Measurements from ENCODE around the gene EMP1. TPM values are rescaled to one million over a fixed set of nuclear protein-coding genes. Genes with fewer than 3 reads are reported as not detected.
"Not testable (repeated sequence)": the region's sequence is repeated elsewhere in the genome, so short reads cannot be mapped to it uniquely, and the experiment has no call there.

The EMP1 gene
- total RNA-seq, 2 donors from 2014 or later: 459 to 1,135 TPM

DNA sequence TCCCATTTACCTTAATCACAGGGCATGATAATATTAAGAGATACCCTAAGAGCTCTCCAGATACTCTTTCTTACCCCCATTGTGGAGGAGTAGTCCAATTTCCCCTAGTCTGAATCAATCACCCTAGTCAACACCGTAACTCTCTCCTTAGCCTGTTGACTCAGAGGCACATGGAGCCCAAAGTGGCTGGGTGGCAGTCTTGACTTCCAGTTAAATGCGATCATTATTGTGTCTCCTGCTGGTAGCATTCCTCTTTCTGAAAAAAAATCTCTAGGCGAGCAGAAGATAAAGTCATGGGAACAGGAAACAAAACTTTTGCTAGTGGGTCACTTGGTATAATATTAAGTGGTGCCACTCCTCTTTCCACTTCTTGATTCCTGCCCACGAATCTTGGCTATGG, 46.4 kb downstream of the EMP1 start:
- intact Hi-C loops (cut with DNase I, micrococcal nuclease): no loop called here
- ATAC-seq (no peak), DNase-seq (no peak)

DNA sequence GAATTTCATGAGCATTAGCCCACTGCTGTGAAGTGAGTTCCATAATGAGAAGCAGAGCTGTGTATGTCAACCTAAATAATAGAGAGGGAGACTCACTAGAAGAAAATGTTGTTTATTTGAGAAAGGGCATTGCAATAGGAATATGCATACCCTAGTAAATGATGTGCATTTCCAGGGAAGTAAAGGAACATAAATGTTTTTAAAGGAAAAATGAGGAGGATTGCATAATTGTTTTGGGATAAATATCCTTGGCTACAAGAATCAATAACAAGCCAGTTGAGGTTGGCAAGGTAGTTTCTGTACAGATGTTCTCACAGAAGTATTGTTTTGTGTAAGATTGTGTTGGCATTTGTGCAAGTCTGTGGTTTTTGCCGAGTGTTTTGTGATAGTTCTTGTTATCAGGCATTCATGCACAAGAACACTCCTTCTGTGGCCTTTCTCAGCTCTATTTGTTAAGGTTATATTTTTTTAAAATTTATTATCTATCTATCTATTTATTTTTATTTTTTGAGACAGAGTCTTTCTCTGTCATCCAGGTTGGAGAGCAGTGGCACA, 47.1 kb downstream of the EMP1 start:
- ATAC-seq: no peak
- no peak for DNase-seq
- intact Hi-C loops (cut with DNase I, micrococcal nuclease): no loop called here

DNA sequence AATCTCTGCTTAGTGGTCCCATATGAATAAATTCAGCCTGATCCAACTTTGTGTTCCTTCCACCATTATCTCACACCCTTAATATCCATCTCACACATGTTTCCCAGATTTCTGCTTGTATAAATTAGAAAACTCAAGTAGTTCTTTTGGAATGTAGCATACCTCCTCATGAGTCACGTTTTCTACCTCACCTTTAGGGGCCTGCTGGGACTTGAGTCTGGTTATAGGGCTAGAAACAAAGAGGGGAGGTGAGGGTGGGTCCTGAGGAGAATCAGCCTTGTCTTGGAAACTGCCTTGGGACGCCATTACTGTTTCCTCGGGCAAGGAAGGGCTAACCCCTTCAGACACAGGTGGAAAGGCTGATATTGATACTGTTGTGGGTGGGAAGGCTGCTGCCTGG, 51.1 kb downstream of the EMP1 start:
- ATAC-seq: no peak
- intact Hi-C loops (cut with DNase I, micrococcal nuclease): no loop called here
- DNase-seq: no peak

DNA sequence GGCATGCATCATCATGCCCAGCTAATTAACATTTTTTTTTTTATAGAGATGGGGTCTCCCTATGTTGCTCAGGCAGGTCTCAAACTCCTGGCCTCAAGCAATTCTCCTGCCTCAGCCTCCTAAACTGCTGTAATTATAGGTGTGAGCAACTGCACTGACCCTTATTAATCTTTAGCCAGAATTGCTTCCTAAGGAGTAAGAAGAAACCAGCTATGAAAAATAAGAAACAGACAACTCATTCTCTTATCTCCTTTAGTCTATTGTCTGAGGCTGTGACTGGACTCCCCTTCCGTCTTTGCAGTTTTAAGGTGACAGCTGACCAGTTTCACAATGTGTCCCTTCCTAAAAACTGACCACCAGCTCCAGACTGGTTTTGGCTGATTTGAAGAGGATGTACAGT, 52.4 kb downstream of the EMP1 start:
- intact Hi-C loops (cut with DNase I, micrococcal nuclease): no loop called here
- DNase-seq (no peak), ATAC-seq (peak; percentile 40)

DNA sequence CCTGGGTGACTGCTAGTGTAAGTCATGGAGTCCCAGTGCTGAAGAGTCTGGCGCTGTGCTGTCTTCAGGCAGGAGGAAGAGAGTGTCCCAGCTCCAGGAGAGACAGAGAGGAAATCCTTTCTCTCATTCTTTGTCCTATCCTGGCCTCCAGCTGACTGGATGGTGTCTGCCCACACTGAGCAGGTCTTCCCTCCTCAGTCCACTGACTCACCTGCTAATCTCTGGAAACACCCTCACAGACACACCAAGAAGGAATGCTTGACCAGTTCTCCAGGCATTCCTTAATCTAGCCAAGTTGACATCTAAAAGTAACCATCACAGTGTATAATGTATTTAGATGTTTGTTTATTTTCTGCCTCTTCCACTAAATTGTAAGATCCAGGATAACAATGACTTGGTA, 53.9 kb downstream of the EMP1 start:
- ATAC-seq: peak; percentile 50
- DNase-seq: no peak
- intact Hi-C loops (cut with DNase I, micrococcal nuclease): no loop called here

DNA sequence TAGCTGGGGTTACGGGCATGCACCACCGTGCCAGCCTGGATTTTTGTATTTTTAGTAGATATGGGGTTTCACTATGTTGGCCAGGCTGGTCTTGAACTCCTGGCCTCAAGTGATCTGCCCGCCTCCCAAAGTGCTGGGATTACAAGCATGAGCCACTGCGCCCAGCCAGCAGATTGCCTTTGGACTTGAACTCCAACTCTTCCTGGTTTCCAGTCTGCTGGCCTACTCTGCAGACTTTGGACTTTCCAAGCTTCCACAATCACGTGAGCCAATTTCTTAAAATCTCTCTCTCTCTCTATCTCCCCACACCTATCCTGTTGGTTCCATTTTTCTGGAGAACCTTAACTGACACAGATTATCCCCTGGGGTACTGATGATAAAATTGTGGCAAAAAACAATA, 55.0 kb downstream of the EMP1 start:
- DNase-seq (peak; percentile 40 to 49), ATAC-seq (peak; percentile 66)
- intact Hi-C loops (cut with DNase I, micrococcal nuclease): no loop called here

DNA sequence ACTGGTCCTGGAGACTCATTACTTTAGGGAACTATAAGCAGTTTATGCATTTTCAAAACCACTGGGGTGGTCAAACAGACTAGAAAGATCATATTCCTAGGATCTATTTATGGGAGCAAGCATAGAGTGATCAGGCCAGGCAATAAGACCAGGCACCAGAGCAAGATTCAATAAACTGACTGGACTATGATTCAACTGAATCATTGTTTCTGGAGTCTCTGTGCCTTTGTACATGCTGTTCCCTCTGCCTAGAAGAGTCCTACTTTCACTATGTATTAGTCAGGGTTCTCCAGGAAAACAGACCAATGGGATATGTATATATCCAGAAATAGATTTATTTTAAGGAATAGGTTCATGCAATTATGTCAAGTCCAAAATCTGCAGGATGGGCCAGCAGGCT, 55.5 kb downstream of the EMP1 start:
- intact Hi-C loops (cut with DNase I, micrococcal nuclease): no loop called here
- DNase-seq (no peak), ATAC-seq (peak; percentile 47)

DNA sequence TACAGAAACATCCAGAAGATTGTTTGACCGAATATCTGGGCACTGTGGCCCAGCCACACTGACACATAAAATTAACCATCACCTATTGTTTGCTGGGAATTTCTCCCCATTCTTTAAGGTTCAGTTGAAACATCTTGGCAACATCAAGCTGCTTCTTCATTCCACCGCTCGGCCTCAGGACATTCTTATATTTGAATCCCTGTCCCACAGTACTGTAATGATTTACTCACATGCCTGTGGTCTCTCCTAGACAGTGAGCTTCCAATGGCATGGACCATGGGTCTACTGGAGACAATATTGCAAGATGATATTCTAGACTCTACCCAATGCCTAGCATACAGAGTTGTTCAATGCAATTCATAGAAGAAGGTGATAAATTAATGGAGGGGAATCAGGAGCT, 56.1 kb downstream of the EMP1 start:
- no peak for ATAC-seq
- intact Hi-C loops (cut with DNase I, micrococcal nuclease): no loop called here
- no peak for DNase-seq

DNA sequence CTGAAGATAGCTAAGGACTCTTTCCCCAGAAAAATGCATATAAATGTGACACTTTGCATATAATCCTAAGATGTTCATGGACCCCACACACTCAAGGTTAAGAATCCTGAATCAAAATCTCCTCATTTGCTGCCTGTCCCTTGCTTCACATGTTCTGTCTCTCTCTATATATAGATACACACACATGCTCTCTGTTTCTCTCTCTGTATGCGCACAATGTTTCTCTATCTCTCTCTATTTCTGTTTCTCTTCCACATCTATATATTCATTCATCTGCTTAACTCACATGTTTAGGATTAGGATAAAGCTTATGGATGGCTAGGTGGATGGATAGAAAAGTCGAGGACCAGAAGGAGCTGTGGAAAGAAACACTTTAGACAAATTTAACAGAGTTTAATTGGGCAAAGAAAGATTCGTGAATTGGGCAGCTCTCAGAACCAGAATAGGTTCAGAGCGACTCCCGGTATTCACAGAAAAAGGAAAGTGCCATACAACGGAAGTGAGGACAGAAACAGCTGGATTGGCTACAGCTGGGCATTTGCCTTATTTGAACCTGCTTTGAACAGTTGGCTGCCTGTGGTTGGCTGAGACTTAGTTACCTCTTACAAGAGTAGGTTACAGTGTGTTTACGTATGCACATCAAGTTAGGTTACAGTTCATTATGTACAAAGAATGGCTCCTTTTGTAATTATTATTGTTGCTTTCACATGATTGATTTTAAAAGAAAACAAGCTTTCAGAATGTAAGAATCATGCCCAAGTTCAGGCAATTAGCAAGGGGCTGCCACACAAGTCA, 57.6 kb downstream of the EMP1 start:
- intact Hi-C loops (cut with DNase I, micrococcal nuclease): no loop called here
- no peak for DNase-seq
- no peak for ATAC-seq

DNA sequence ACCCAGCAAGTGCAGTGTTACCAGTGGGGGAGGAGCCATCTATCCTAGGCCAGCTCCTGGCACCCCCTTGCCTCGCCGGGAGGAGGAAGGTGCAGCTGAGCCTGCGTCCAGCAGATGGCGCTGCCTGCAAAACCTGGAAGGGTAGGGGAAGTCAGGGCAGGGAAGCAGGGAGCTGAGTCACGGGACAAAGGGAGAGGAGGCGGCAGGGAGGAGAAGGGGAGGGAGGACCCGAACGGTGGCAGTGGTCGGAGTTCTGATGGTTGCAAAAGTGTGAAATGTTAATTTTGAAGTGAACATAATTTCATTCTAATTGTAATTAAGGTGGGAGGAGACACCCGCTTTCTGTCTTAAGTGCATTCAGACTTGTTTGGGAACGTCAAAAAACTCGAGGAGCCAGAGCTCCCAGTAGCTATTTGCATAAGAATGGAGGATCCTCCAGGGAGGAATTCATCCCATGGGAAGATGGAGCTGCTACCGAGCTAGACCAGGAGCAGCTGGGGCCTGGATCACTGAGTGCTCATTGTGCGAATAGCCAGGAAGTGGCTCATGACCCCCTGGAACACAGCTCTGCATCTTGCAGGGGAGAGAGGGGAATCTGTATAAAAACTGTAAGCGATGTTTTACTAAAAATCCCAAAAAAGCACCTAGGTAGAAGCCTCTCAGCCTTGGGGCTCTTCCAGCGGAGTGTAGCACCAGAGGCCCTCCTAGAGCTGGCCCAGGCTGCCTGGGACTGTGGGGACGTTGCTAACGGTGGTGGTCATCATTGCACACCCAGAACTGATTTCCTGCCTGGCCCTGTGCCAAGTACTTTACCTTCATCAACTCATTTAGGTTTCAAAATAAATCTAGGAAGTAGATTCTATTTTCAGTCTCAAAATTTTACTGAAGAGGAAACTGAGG, 59.5 kb downstream of the EMP1 start:
- ATAC-seq (peak; percentile 91), DNase-seq (peak; percentile 91 to 92)
- intact Hi-C loops (cut with DNase I, micrococcal nuclease): no loop called here

DNA sequence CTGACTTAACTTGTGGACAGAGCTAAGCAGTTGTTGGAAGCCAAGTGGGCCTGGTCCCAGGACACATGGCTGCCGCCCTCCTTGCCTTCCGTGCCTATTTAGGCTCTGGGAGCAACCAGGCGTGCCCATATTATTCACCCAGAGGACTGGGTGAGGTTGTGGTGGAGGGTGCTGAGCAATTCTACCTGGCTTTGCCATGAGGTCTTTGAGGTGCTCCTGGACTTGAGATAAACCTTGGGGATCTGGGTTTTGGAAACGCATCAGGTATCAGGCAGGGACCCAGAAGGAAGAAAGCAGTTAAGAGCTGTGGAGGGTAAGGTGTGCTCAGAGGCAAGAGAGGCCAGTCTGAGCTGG, 60.1 kb downstream of the EMP1 start:
- DNase-seq (no peak), ATAC-seq (no peak)
- intact Hi-C loops (cut with DNase I, micrococcal nuclease): no loop called here

DNA sequence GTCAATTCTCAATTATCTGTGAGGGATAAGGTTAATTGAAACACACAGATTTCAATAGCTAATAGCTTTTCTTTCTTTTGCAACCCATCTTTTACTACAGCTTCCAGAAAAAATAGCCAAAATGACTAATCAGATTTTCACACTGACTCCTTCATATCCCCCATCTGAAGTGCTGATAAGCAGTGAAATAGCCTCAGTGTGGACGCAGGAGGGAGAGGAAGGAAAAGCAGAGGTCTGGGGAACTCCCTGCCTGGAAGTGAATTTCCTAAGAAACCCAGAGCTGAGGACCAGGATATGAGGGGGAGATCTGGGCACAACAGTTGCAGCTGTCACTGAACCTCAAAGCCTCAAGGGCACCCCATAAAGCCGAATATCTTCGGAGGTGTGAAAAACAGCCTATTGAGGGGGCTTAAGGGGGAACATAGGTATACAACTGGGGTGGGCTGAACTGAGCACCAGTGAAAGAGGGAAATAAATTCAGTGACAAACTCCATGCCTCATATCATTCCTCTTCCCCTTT, 60.9 kb downstream of the EMP1 start:
- intact Hi-C loops (cut with DNase I, micrococcal nuclease): no loop called here
- DNase-seq (no peak), ATAC-seq (no peak)

DNA sequence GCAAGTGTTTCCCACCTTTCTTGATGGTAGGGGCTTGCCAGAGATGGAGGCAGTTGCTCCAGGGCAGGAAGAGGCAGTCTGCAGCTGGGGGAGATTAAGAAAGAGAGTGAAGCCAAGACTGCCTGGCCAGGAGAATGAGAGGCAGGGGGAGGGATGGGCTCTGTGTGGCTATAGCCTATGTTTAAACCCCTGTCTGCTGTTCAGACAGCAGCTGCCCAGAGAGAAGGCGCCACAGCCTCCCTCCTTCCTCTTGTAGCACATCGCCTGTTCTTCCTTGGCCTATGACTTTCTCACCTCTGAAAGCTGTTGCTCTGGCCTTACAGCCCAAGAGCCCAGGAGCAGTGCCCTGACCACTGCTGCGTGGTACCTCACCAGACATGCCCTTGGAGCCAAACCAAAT, 61.7 kb downstream of the EMP1 start:
- intact Hi-C loops (cut with DNase I, micrococcal nuclease): no loop called here
- no peak for ATAC-seq

DNA sequence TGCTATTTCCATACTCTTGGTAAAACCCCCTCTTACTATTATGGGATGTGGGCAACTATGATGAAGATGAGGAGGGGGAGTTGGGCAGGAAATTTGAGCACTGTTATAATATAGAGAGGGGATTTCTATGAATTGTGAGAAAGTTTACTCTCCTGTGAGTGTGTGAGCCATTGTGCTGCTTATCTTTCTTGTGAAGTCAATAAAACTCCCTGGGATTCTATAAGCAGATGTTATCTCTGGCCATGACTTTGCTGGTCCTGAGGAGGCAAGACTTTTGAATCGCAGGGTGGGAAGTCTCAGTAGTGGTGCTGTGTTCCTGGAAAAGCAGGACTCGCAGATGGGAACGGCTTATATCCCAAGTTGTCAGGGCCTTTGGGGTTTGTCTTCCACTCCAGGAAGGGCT, 62.2 kb downstream of the EMP1 start:
- intact Hi-C loops (cut with DNase I, micrococcal nuclease): no loop called here

More for the DNA sequence above, 61.7 kb downstream of the EMP1 start:
- no peak for DNase-seq

DNA sequence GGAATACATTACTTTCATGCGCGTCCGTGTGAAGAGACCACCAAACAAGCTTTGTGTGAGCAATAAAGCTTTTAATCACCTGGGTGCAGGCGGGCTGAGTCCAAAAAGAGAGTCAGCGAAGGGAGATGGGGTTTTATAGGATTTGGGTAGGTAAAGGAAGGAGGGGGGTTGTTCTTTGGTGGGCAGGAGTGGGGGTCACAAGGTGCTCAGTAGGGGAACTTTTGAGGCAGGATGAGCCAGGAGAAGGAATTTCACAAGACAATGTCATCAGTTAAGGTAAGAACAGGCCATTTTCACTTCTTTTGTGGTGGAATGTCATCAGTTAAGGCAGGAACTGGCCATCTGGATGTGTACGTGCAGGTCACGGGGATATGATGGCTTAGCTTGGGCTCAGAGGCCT, 63.1 kb downstream of the EMP1 start:
- ATAC-seq; intact Hi-C loops (cut with DNase I, micrococcal nuclease); DNase-seq: not testable (repeated sequence)

More for the DNA sequence above, 62.2 kb downstream of the EMP1 start:
- DNase-seq (no peak), ATAC-seq (peak; percentile 29)

DNA sequence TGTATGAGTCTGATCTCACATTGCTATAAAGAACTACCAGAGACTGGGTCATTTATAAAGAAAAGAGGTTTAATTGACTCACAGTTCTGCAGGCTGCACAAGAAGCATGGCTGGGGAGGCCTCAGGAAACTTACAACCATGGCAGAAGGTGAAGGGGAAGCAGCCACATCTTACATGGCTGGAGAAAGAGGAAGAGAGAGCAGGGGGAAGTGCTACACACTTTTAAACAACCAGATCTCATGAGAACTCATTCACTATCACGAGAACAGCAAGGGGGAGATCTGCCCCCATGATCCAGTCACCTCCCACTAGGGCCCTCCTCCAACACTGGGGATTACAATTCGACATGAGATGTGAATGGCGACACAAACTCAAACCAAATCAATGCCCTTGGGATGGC, 71.3 kb downstream of the EMP1 start:
- ATAC-seq; intact Hi-C loops (cut with DNase I, micrococcal nuclease); DNase-seq: not testable (repeated sequence)

DNA sequence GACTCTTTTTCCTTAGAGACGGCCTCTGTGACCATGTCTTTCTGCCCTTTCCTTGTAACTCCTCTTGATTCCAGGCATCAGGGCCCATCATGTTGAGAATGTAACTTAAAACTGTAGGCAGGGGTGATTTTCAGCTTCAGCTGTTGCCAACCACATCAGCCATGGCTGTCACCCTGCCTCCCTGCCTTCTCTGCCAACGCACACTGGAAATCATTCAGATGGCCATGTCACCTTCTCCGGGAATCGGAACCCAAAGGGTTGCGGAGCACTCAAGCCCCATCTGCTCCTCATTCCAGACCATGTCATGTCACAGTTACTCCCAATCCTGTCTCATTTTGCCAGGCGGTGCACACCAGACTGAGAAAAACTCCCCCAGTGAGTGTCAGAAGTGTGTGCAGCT, 72.1 kb downstream of the EMP1 start:
- ATAC-seq: no peak
- DNase-seq: no peak
- intact Hi-C loops (cut with DNase I, micrococcal nuclease): no loop called here
